Lower leg skin (tissue), 4 donors: ENCODE data around the gene NTRK3. TPM values are rescaled to one million over a fixed set of nuclear protein-coding genes. Genes with fewer than 3 reads are reported as not detected.

Experiments used
- DNase-seq, 2 donors: peaks; one replicate each; pipeline ENCODE4 v3.0.0-alpha.2; 2019; ENCODE audit warnings: low spot score in 2 of 2
- H3K4me3 ChIP-seq: fragments of 200-600 bp; sonication (generic); 2 replicates; pipeline ENCODE4 v1.5.1; 2017; ENCODE audit warnings: mild to moderate bottlenecking, low read depth; ENCODE audit not compliant: poor library complexity, severe bottlenecking
- CTCF ChIP-seq, 3 donors: fragments of 450-650 bp; IDR thresholded peaks; one replicate each; pipeline ENCODE4 v1.5.1; 2016; ENCODE audit warnings: antibody characterized with exemption in 3 of 3, mild to moderate bottlenecking in 3 of 3, moderate library complexity in 2 of 3
- POLR2A ChIP-seq, 2 donors: fragments of 450-650 bp; IDR thresholded peaks; one replicate each; pipeline ENCODE4 v1.6.1; 2016 to 2017; ENCODE audit warnings: antibody characterized with exemption in 2 of 2, mild to moderate bottlenecking in 1 of 2, moderate library complexity in 1 of 2
- WGBS, 2 donors: methylation state at CpG; one replicate each; pipeline ENCODE4 v1.1.5; 2018; 5-methylcytosine and 5-hydroxymethylcytosine counted together
- intact Hi-C: fragments of 100-400 bp; cut with DNase I; formaldehyde crosslinking; loops from one replicate; pipeline ENCODE4 v1.15.0; 2023; ENCODE audit warnings: low total_unique reads
- total RNA-seq, 4 donors: library from RNA; depleted of rRNA; stranded (reverse); fragments of >200 nt; gene quantifications; one replicate each; pipeline ENCODE4 v1.1.0, GENCODE V29; 2016

The NTRK3 gene
- total RNA-seq, 4 donors from 2014 or later: 0.97 to 5.4 (median 4.4) TPM

GRCh38 chr15:88133795-88134194 is 122.7 kb downstream of the NTRK3 start:
- WGBS, 2 donors: 57 to 62% methylated on average over 6 of the region's 6 CpGs
- TF ChIP-seq POLR2A (IDR thresholded peaks at IDR 0.05) (no peak), CTCF (IDR thresholded peaks at IDR 0.05) (no peak)
- DNase-seq: no peak
- no peak overlapping the region for H3K4me3 ChIP-seq
- intact Hi-C loops: no loop called here

DNA sequence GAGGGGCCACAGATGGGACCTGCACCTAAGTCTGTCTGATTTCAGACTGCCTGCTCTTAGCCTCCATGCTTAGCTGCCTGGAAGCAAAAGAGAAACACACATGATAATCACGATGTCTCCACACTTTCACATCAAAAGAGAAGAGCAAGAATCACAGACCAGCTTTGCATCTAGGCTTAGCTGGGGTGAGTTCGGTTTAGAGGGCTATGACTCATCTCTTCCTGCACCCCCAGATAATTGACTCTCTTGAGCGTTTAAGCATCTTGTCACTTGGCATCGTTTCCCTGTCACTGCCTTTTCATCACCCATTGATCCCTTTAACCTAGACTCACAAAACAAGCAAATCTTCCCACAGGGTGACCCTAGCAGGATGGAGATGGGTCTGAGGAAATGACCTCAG is 124.0 kb downstream of the NTRK3 start:
- TF ChIP-seq CTCF (IDR thresholded peaks at IDR 0.05): no peak
- no peak for TF ChIP-seq POLR2A (IDR thresholded peaks at IDR 0.05)
- 52 to 66% methylated on average over 4 of the region's 4 CpGs for WGBS, 2 donors
- H3K4me3 ChIP-seq: no peak overlapping the region
- intact Hi-C loops: no loop called here
- no peak for DNase-seq

- H3K4me3 ChIP-seq: no peak overlapping the region
- TF ChIP-seq CTCF (IDR thresholded peaks at IDR 0.05): no peak
- TF ChIP-seq POLR2A (IDR thresholded peaks at IDR 0.05): no peak
- intact Hi-C loops: no loop called here
- DNase-seq: no peak
- whole genome bisulfite sequencing, 2 donors: 69 to 77% methylated on average over 4 of the region's 4 CpGs
These were observed 124.6 kb downstream of the NTRK3 start for GRCh38 chr15:88131937-88132336.

DNA sequence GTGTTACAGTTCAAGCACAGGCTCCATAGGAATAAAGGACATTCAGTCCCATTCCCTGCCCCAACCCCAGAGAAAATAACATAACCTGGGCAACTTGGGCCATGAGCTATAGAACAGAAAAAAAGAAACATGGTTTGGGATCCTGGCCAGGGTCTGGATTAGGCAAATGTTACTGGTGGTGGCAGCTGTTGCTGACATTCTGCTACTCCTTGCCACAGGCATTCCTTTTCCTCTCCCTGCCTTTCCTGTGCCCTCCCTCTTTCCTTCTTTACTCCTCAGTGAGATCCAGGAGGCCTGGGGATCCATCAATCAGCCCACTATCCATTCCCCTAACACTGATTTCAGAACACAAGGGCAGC is 129.1 kb downstream of the NTRK3 start:
- no peak overlapping the region for H3K4me3 ChIP-seq
- no peak for DNase-seq
- TF ChIP-seq POLR2A (IDR thresholded peaks at IDR 0.05): no peak
- no peak for TF ChIP-seq CTCF (IDR thresholded peaks at IDR 0.05)
- intact Hi-C loops: no loop called here

- TF ChIP-seq POLR2A (IDR thresholded peaks at IDR 0.05): no peak
- no peak for TF ChIP-seq CTCF (IDR thresholded peaks at IDR 0.05)
- intact Hi-C loops: no loop called here
- H3K4me3 ChIP-seq: no peak overlapping the region
- 43 to 50% methylated on average over 6 of the region's 6 CpGs for WGBS, 2 donors
- DNase-seq: peak in 1 of 2 donors; percentile 15
These were observed 129.7 kb downstream of the NTRK3 start for GRCh38 chr15:88126695-88127431.

GRCh38 chr15:88125576-88125975 is 131.0 kb downstream of the NTRK3 start:
- TF ChIP-seq CTCF (IDR thresholded peaks at IDR 0.05): no peak
- no peak for TF ChIP-seq POLR2A (IDR thresholded peaks at IDR 0.05)
- WGBS, 2 donors: 63 to 75% methylated on average over 7 of the region's 7 CpGs
- no peak overlapping the region for H3K4me3 ChIP-seq
- intact Hi-C loops: no loop called here
- DNase-seq: no peak
